Stomach smooth muscle (tissue), 2 donors: ENCODE measurements around the gene TAF3.

ENCODE experiments used
- H3K27ac ChIP-seq: one replicate; pipeline ENCODE4 v1.7.0; 2013; ENCODE audit warnings: mild to moderate bottlenecking, low read length, inconsistent platforms
- H3K27me3 ChIP-seq, 2 donors: one replicate each; pipeline ENCODE4 v1.7.0; 2013; ENCODE audit warnings: low read length in 2 of 2; ENCODE audit not compliant: insufficient read depth in 2 of 2, control insufficient read depth in 1 of 2
- H3K36me3 ChIP-seq, 2 donors: one replicate each; pipeline ENCODE4 v1.7.0; 2013; ENCODE audit warnings: low read length in 2 of 2; ENCODE audit not compliant: control insufficient read depth in 2 of 2, insufficient read depth in 2 of 2
- H3K4me1 ChIP-seq: one replicate; pipeline ENCODE4 v1.7.0; 2013; ENCODE audit warnings: low read length; ENCODE audit not compliant: control insufficient read depth, insufficient read depth
- H3K4me3 ChIP-seq, 2 donors: one replicate each; pipeline ENCODE4 v1.7.0; 2013; ENCODE audit warnings: low read length in 2 of 2
- H3K9ac ChIP-seq, 2 donors: one replicate each; pipeline ENCODE4 v1.7.0; 2013; ENCODE audit warnings: low read length in 2 of 2, mild to moderate bottlenecking in 1 of 2
- H3K9me3 ChIP-seq, 2 donors: one replicate each; pipeline ENCODE4 v1.7.0; 2013; ENCODE audit warnings: low read length in 2 of 2; ENCODE audit not compliant: control insufficient read depth in 2 of 2
- donor health status: healthy.
- donor health status: Pancreatic carcinoma.

The TAF3 gene

DNA sequence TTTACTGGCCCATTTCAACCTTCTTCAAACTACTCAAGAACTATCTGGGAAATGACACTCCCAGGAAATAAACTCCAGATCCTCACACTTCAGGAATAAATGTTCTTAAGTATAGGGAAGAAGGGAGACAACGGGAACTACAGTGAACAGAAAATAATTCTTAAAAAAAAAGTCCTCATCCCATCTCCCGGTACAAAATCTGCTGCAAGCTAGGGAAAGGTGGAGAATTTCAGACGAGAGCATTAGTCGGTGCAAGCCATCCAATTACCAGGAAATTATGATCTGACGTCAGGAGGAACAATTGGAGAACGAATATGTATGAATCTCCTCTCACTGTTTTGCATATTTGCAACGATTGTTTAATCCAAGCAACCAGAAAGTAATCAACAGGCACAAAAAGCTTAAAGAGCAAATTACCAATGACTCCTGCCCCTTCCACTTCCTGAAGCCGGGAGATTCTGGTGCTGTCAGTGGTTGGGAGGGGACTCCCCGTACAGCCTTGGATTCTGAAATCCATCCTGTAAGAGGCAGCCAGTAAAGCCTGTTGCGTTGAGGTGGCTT is 221.1 kb downstream of the TAF3 start:
- peaks cover 15% of the 10 kb centered on the region for H3K4me1 ChIP-seq
- H3K27me3 ChIP-seq, result peaks cover 80 to 91% of the 10 kb centered on the region in 2 donors
- H3K36me3 ChIP-seq, result no peaks in the 10 kb centered on the region
- H3K9ac ChIP-seq, result no peak overlapping the region
- H3K4me3 ChIP-seq, result no peak overlapping the region
- peaks cover 3% of the 10 kb centered on the region in 2 donors for H3K9me3 ChIP-seq
- H3K27ac ChIP-seq, result no peak overlapping the region

DNA sequence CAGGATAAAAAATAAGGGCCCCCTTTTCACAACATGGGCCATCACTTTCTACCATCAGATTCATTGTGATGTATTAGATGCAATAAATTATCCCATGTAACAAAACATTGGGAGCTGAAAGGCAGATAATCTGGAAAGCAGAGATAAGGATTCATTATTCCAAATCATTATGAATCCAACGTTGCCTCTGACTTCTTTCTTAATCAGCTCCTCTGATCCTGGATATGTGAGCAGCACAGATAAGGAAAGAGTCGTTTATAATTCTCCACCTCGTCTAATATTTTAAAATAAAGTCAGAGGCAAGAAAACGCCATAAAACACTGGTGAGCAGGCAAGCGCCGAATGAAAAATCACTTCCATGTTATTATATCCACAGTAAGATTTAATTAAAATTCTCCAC is 222.3 kb downstream of the TAF3 start:
- peaks cover 19% of the 10 kb centered on the region for H3K4me1 ChIP-seq
- peaks cover 3% of the 10 kb centered on the region in 2 donors for H3K9me3 ChIP-seq
- no peak overlapping the region for H3K27ac ChIP-seq
- H3K4me3 ChIP-seq, result no peak overlapping the region
- H3K27me3 ChIP-seq, result peaks cover 84 to 91% of the 10 kb centered on the region in 2 donors
- H3K9ac ChIP-seq, result no peak overlapping the region
- H3K36me3 ChIP-seq, result no peaks in the 10 kb centered on the region

DNA sequence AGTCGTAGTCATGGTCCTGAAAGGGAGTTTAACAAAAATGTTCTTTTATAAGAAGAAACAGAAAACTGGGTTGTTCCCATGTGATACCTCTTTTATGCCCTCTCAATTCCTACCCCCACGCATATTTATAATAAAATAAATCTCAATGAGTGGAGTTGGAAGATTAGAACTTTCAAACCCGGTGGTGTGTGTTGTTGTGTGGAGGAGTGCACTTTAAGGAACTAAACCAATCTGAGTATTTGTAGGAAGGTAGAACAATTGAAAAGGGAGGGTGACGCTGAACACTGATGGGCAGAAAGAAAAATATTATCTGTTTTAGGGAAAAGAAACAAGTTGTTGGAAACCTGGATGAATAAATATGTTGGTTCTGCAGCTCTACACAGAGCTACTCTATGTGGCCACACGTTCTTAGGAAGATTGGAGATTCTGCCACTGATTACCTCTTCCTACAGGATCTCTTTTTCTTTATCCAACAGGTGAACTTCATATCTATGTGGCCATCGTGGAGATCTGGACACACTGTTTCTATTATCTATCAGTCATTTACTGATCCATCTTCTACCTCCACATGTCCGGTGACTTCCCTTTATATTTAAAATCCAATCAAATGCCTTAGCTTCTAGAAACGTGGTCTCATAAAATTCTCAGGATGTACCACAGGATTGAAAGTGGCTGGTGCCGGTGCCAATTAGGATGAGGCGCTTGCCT is 223.1 kb downstream of the TAF3 start:
- peaks cover 23% of the 10 kb centered on the region for H3K4me1 ChIP-seq
- H3K9me3 ChIP-seq, result peaks cover 3% of the 10 kb centered on the region in 2 donors
- no peak overlapping the region for H3K27ac ChIP-seq
- no peak overlapping the region for H3K4me3 ChIP-seq
- no peaks in the 10 kb centered on the region for H3K36me3 ChIP-seq
- no peak overlapping the region for H3K9ac ChIP-seq
- H3K27me3 ChIP-seq, result peaks cover 86 to 92% of the 10 kb centered on the region in 2 donors

DNA sequence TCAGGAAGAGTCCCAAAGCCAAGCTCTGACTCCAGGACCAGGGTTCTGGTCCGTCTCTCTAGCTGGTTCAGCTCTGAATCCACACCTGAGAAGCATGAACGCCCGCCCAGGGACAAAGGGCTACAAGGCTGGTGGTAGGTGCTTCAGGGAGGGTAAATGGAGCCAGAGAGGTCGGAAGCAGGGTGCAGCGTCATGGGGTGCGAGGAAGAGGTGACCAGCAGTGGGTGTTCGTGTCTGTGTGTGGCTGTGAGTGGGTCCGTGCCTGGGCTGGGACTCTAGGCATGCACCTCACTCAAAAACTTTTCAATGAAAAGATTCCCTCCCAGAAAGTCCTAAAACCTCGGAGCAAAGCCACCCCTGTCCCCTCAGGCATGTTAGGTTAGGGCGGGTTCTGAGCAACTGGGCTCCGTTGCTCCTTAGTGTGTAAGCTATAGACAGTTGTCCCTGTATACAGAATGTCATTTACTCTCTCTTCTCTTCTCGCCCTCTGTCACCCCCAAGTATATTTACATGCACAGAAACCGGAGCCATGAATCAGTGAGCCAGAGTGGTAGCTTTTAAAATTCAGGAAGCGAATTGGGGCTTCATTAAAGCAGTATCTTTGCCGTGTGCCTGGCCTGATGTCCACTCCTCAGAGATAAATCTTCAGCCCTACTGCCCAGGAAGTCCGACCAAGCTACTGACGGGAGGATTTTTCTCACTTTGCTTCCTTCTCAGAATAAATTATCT is 223.9 kb downstream of the TAF3 start:
- H3K9me3 ChIP-seq, result peaks cover 3% of the 10 kb centered on the region in 2 donors
- no peak overlapping the region for H3K9ac ChIP-seq
- no peak overlapping the region for H3K4me3 ChIP-seq
- no peak overlapping the region for H3K27ac ChIP-seq
- H3K27me3 ChIP-seq, result peaks cover 87 to 92% of the 10 kb centered on the region in 2 donors
- no peaks in the 10 kb centered on the region for H3K36me3 ChIP-seq
- H3K4me1 ChIP-seq, result peaks cover 22% of the 10 kb centered on the region

DNA sequence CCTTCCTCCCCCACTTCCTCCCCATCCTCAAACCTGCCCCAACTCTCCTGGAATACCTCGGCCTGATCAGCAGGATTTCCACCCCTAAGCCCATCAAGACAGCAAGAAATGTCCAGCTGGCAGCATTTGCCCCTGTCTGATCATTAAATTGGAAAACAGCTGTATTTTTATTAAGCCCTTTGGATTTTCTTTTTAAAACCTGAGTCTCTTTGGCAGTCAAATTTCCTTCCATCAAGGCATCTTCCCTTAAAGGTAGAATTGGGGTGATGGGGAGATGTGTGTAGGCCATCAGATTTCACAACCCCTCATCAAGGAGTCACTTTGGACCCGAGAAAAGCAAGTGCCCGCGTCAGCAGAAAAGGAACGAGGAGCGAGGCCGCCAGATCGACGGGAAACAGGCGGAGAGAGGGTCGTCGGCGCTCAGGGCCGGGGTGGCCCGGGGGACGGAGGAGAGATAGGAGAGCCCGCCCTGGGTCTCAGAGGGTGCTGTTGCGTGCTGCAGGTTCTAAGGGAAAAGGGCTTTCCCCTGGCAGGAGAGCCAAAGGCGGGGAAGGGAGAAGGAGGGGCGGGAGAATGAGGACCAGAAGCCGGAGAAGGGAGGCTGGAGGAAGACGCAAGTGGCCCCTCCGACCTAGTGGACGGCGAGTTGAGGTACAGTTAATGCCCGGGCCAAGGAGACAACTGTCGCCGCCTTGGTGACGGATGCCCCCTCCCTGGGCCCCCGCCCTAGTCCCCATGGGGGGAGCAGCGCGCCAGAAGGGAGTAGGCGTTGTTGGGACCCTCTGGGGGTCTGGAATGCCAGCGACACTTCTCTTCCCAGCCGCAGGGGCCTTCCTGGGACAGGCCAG is 224.6 kb downstream of the TAF3 start:
- peaks cover 89 to 93% of the 10 kb centered on the region in 2 donors for H3K27me3 ChIP-seq
- no peak overlapping the region for H3K9ac ChIP-seq
- peaks cover 3% of the 10 kb centered on the region in 2 donors for H3K9me3 ChIP-seq
- H3K36me3 ChIP-seq, result no peaks in the 10 kb centered on the region
- no peak overlapping the region for H3K4me3 ChIP-seq
- H3K27ac ChIP-seq, result no peak overlapping the region
- H3K4me1 ChIP-seq, result peaks cover 18% of the 10 kb centered on the region

DNA sequence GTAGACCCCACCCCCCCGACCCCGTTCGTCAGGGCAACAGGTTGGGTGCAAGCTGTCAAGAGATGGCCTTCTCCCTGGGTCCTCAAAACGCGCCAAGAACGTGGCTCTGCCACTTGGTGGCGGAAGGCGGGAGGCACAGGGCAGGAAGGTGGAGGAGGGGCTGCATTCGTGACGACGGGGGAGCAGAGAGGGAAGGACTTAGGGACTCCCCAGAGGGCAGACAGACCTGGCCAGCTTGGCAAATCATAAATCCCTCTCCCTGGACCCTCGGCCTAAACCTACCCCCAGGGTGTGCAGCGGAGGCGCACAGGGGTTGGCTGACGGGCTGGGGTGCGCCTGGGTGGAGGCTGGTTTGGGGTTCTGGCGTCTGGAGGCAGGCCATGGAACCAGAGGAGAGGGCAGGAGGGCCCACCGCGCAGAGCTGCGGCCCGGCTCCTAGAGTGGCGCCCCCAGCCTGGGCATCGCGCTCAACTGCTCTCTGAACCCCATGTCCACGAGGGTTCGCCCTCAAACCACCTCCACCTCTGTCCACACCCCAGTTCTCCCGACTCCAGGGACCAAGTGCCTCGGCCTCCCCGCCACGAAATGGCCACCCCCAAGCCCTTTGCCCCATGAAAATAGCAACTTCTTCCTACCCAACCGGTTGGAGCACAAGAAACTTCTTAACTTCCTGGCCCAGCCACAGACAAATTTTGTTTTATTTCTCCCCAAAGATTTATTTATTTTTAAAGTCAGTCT is 225.4 kb downstream of the TAF3 start:
- peaks cover 3% of the 10 kb centered on the region in 2 donors for H3K9me3 ChIP-seq
- H3K36me3 ChIP-seq, result no peaks in the 10 kb centered on the region
- H3K27ac ChIP-seq, result no peak overlapping the region
- no peak overlapping the region for H3K9ac ChIP-seq
- H3K4me3 ChIP-seq, result no peak overlapping the region
- peaks cover 88 to 93% of the 10 kb centered on the region in 2 donors for H3K27me3 ChIP-seq
- H3K4me1 ChIP-seq, result peaks cover 18% of the 10 kb centered on the region

DNA sequence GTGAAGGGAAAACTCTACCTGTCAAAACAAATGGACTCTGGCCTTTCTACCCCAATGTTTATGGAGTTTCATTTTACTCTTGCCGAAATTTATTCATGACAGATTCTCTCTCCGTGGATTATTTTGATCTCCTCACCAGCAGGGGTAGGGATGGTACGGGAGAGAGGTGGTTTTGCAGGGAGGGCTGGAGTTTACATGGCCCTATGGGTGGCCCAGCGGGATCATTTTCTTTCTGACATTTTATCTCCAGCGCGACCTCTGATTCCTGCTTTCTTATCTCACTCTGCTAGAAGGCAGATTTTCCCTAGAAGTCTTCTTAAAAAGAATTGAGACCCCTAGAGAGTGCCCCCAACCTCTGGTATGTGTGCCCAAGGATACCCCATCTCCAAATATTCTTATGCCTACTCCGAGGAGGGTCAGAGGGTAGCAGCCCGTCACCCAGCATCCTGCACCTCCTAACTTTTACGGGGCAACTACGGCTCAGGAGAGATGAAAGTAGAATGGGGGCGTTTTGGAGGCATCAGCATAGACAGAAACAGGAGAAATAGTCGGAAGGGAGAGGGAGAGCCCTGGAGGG is 226.1 kb downstream of the TAF3 start:
- Histone ChIP-seq H3K27me3 (peaks cover 86 to 93% of the 10 kb centered on the region in 2 donors), H3K36me3 (no peaks in the 10 kb centered on the region), H3K9me3 (peaks cover 0 to 2% of the 10 kb centered on the region in 2 donors), H3K4me3 (peak overlapping the region in 1 of 2 donors; percentile 68), H3K4me1 (peaks cover 18% of the 10 kb centered on the region), H3K9ac (no peak overlapping the region), H3K27ac (no peak overlapping the region)

DNA sequence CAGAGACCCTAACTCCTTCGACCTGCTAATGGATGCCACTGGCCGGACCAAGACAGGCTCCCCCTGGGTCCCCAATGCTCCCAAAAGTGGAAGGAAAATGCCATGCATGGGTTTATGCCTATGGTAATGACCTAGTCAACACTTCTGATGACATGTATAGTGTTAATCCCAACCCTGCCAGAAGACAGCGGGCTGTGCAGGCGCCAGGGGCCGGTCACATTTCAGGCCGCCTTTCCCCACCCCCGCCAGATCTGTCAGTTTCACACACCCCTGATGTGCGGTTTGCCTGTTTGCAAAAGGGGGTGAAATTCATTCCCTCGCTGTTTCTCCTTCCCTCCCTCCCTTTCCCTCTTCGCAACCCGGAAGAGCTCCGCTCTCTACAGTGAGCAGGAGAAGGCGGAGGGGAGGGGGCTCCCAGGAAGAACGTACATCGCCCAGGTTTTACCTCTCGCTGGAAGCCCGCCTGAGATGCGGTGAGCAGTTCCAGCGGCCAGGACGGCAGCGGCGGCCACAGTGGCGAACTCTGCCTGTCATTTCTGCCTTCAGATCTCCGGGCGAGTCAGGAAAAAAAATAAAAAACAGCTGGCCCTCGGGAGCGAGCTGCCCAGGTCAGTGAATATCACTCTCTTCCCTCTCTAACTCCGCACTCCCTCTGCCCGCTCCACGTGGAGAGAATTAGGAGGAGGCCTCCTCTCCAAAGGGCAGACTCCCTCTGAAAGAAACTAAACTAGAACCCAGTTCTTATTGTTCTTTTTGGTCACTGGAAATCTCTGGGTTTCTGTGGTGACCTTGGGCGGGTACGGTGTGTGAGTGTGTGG is 226.8 kb downstream of the TAF3 start:
- no peaks in the 10 kb centered on the region for H3K36me3 ChIP-seq
- H3K9me3 ChIP-seq, result no peaks in the 10 kb centered on the region
- peaks cover 25% of the 10 kb centered on the region for H3K4me1 ChIP-seq
- H3K27ac ChIP-seq, result no peak overlapping the region
- no peak overlapping the region for H3K9ac ChIP-seq
- H3K27me3 ChIP-seq, result peaks cover 82 to 94% of the 10 kb centered on the region in 2 donors
- peak overlapping the region; percentile 44 to 68 for H3K4me3 ChIP-seq

DNA sequence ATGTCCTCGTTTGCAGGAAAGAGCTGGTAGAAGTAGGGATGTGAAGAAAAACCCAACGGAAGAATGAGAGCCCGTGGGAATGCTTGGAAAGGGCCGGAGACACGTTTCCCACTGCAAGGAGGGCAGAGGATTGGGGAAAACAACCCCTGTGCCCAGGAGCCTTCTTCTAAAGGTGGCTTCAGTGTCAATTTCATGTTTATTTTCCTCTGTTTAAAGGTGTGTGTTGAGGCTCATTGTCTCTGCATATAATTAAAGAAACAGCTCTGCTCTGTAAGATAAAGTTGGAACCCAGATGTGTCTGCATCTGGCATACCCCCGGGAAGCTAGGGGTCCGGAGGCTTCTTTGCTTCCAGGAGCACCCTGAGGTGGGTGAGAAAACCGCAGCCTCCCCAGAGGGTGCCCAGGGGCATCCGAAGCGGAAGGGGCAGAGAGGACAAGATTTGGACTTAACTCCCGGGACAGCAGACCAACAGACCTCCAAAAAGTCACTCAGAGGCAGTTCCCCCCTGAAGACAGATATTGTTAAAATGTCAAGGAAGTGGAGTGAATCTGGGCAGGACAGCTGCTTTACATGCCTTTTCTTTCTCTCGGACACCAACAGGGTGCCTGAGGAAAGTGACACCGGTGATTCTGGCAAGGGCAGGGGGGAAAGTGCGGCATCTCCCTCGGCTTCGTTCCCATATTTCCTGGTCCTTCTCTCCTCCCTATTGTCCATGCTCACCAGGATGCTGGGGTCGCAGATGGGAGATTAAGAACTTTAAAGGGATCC is 227.6 kb downstream of the TAF3 start:
- Histone ChIP-seq H3K4me3 (peak overlapping the region in 1 of 2 donors; percentile 68), H3K9me3 (no peaks in the 10 kb centered on the region), H3K27ac (no peak overlapping the region), H3K36me3 (no peaks in the 10 kb centered on the region), H3K9ac (no peak overlapping the region), H3K27me3 (peaks cover 77 to 94% of the 10 kb centered on the region in 2 donors), H3K4me1 (peaks cover 33% of the 10 kb centered on the region)
